NB4 (cell line): Measurements from ENCODE around the gene PDZRN3.

Experiments used
- DNase-seq: peaks from one replicate; pipeline ENCODE4 v3.0.0; 2010; ENCODE audit warnings: low read depth
- H3K4me3 ChIP-seq: one replicate; pipeline ENCODE4 v1.5.1; 2011; ENCODE audit warnings: mild to moderate bottlenecking, low read depth, low read length, moderate library complexity
- MYC ChIP-seq: IDR thresholded peaks from 2 replicates; pipeline ENCODE4 v1.6.1; 2011; ENCODE audit warnings: low read depth, low read length
- POLR2A ChIP-seq: IDR thresholded peaks from 2 replicates; pipeline ENCODE4 v1.6.1; 2011; ENCODE audit warnings: mild to moderate bottlenecking; ENCODE audit not compliant: insufficient read length; ENCODE audit errors: extremely low read depth
- TF ChIP-seq, protein P1 (sequence below): IDR thresholded peaks from one replicate; pipeline ENCODE4 v1.5.1; 2012; ENCODE audit warnings: low read depth, low read length
- TF ChIP-seq, protein P2 (sequence below): IDR thresholded peaks from 2 replicates; pipeline ENCODE4 v1.6.1; 2011; ENCODE audit warnings: low read depth, low read length

PDZRN3 gene

DNA sequence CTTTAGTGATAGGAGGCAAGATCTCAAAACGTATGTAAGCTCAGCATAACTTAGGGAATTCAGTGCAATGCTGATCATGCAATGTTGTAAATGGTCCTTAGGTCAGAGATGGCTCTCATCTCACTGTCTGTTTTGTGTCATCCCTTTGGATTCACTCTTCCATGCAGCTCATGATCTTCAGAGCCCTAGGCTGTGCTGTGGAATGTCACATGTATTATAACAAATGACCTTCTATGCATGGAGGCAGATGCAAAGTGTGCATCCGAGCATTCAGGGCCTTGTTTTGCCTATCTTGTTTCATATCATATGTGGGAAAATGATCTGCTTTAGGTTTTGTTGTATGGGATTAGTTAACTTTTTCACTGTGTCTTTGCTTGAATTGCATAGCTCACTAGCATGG, 40.5 kb upstream of the PDZRN3 start:
- TF ChIP-seq POLR2A = no peak
- TF ChIP-seq, protein P1, sequence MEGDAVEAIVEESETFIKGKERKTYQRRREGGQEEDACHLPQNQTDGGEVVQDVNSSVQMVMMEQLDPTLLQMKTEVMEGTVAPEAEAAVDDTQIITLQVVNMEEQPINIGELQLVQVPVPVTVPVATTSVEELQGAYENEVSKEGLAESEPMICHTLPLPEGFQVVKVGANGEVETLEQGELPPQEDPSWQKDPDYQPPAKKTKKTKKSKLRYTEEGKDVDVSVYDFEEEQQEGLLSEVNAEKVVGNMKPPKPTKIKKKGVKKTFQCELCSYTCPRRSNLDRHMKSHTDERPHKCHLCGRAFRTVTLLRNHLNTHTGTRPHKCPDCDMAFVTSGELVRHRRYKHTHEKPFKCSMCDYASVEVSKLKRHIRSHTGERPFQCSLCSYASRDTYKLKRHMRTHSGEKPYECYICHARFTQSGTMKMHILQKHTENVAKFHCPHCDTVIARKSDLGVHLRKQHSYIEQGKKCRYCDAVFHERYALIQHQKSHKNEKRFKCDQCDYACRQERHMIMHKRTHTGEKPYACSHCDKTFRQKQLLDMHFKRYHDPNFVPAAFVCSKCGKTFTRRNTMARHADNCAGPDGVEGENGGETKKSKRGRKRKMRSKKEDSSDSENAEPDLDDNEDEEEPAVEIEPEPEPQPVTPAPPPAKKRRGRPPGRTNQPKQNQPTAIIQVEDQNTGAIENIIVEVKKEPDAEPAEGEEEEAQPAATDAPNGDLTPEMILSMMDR = no peak
- no peak for TF ChIP-seq MYC
- TF ChIP-seq, protein P2, sequence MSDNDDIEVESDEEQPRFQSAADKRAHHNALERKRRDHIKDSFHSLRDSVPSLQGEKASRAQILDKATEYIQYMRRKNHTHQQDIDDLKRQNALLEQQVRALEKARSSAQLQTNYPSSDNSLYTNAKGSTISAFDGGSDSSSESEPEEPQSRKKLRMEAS = no peak
- no peak overlapping the region for H3K4me3 ChIP-seq
- DNase-seq = no peak

DNA sequence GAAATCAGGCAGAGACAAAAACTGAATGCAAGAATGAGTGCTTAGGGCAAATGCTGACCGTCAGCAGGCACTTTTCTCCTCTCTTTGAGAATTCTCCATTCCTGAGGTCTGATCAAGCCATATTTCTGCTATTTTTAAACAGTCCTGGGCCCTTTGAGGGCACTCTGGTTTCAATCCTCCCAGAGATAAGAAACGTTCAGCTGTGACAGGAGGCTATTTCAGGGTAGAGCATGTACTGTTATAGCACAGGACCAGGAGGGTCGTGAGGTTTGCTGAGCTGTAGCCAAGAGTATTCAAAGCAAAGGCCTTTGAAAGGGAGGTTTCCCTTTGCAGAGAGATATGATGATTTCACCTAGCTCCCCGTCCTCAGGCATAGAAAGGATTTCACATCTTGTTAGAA, 39.6 kb upstream of the PDZRN3 start:
- TF ChIP-seq, protein P1 = no peak
- TF ChIP-seq, protein P2 = no peak
- TF ChIP-seq MYC (no peak), POLR2A (no peak)
- no peak for DNase-seq
- no peak overlapping the region for H3K4me3 ChIP-seq

DNA sequence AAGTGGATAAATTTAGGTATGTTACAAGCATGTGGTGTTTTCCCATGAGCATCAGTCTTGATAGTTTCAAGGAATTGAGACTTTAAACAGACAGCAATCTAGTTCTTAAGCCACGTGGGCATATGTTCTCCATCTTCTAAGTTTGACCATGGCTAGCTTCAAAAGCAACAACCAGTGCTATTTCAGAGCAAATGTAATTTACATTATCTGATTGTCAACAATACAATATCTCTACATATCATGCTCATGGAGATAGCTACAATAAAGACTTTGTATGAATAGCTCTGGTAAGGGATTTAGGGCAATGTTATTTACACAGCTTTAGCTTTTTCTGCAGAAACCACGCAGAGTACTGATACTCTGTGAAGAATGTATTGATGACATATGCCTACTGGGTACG, 38.8 kb upstream of the PDZRN3 start:
- no peak for DNase-seq
- TF ChIP-seq MYC (no peak), POLR2A (no peak)
- TF ChIP-seq, protein P2 = no peak
- TF ChIP-seq, protein P1 = no peak
- no peak overlapping the region for H3K4me3 ChIP-seq

DNA sequence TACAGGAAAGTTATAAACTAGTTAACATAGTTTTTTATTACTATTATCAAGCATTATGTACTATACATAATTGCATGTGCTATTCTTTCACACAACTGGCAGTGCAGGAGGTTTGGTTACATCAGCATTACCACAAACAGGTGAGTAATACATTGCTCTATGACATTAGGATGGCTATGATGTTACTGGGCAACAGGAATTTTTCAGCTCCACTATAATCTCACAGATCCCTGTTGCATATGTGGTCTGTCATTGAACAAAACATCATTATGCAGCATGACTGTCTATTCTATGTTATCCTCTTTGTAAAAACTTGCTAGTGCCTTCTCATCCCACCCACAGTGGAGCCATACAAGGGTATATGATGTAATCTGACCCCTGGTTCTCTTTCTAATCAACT, 36.5 kb upstream of the PDZRN3 start:
- no peak overlapping the region for H3K4me3 ChIP-seq
- TF ChIP-seq, protein P2 = no peak
- TF ChIP-seq POLR2A = no peak
- TF ChIP-seq, protein P1 = no peak
- no peak for TF ChIP-seq MYC
- DNase-seq = no peak

DNA sequence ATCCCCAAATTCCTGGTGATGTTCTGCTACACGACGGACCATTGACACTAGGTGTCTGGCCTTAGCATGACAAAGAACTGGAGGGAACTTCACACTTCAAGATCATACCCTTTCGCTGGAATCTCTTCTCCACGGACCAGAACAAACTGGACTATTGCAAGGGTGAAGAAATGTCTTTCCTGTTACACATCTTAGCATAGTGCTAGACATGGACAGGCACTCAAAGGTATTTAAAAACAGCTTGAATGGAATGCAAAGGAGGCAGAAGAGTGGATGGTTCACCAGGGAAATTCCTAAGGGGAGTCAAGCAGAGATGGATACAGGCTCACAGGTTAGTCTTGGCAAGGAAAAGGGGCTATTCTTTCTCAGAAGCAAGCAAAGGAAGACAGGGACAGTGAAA, 33.5 kb upstream of the PDZRN3 start:
- DNase-seq = no peak
- H3K4me3 ChIP-seq = no peak overlapping the region
- no peak for TF ChIP-seq POLR2A
- TF ChIP-seq, protein P2 = no peak
- TF ChIP-seq, protein P1 = no peak
- no peak for TF ChIP-seq MYC

DNA sequence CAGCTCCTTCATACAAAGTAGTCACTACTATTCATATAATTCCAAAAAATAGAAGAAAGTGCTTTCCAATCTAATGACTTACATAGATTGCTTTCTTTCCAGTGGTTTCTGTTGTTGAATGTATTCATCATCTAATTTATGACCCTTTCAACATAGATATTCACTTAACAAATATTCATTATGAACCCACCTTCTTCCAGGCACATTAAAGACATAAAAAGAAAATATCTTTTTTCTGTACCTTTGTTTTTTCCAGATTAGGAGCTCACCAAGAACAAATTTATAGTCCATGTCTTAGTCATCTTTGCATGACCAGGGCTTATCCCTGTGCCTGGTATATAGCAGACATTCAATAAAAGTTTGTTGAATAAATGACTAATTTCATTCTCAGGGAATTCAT, 32.4 kb upstream of the PDZRN3 start:
- H3K4me3 ChIP-seq = no peak overlapping the region
- DNase-seq = no peak
- TF ChIP-seq, protein P1 = no peak
- no peak for TF ChIP-seq POLR2A
- TF ChIP-seq, protein P2 = no peak
- TF ChIP-seq MYC = no peak
